AG04450 (cell line): Measurements from ENCODE around the gene IGFALS. TPM values are rescaled to one million over a fixed set of nuclear protein-coding genes. Genes with fewer than 3 reads are reported as not detected.

Source experiments
- CTCF ChIA-PET: fragments of 300-600, 350-600 bp; formaldehyde crosslinking; extraction: SDS; loops from one replicate; lab custom pipeline; 2022; ENCODE audit warnings: antibody characterized with exemption, inconsistent platforms; lab: Charles Lee
- POLR2A ChIA-PET: fragments of 350-600 bp; formaldehyde crosslinking; extraction: SDS; loops from one replicate; lab custom pipeline; 2021; ENCODE audit warnings: antibody characterized with exemption, inconsistent platforms; lab: Yijun Ruan, JAX
- DNase-seq: peaks from one replicate; pipeline ENCODE4 v3.0.0-alpha.2; 2011; ENCODE audit warnings: low read depth, low spot score
- H3K27ac ChIP-seq: one replicate; pipeline ENCODE4 v1.5.1; 2012; ENCODE audit warnings: low read depth, low read length, control low read depth
- H3K27me3 ChIP-seq: one replicate; pipeline ENCODE4 v1.6.0; 2012; ENCODE audit warnings: low read length; ENCODE audit not compliant: control insufficient read depth, insufficient read depth
- H3K4me3 ChIP-seq: 2 replicates; pipeline ENCODE4 v1.5.1; 2011; ENCODE audit warnings: mild to moderate bottlenecking, low read depth, low read length, control low read depth
- H3K9me3 ChIP-seq: 2 replicates; pipeline ENCODE4 v1.5.1; 2012; ENCODE audit warnings: low read length; ENCODE audit not compliant: control insufficient read depth, insufficient read depth
- CTCF ChIP-seq: IDR thresholded peaks from 2 replicates; pipeline ENCODE4 v1.5.1; 2011; ENCODE audit warnings: low read depth, low read length, control low read depth, inconsistent platforms
- polyA plus RNA-seq: library from polyadenylated mRNA; depleted of rRNA; stranded (reverse); fragments of >200 nt; gene quantifications from 2 replicates; pipeline ENCODE4 v1.2.3, GENCODE V29; 2011; rRNA removed

Gene IGFALS
- polyA plus RNA-seq, 1 experiment = not detected

- CTCF ChIA-PET = no interaction called here
- TF ChIP-seq CTCF = no peak
- H3K27me3 ChIP-seq = no peaks in the 10 kb centered on the region
- no peak overlapping the region for H3K4me3 ChIP-seq
- POLR2A ChIA-PET = no interaction called here
- DNase-seq = no peak
- no peak overlapping the region for H3K27ac ChIP-seq
- peaks cover 32% of the 10 kb centered on the region for H3K9me3 ChIP-seq
Measured at GRCh38 chr16:1740781-1741490, 52.6 kb downstream of the IGFALS start.

Other genes starting within 250 kb of the IGFALS start
- gene IFT140, start 181.6 kb downstream of the IGFALS start, polyA plus RNA-seq = 6.4 and 8.3 TPM in 2 replicates
- 7.8 TPM in 2 replicates for gene CRAMP1, start 181.3 kb downstream of the IGFALS start, polyA plus RNA-seq
- 39.2 and 41.2 TPM in 2 replicates for gene JPT2, start 115.4 kb downstream of the IGFALS start, polyA plus RNA-seq
- gene MAPK8IP3, start 87.5 kb downstream of the IGFALS start, polyA plus RNA-seq = 11.8 and 14.7 TPM in 2 replicates
- 15.6 and 25.5 TPM in 2 replicates for gene NME3, start 22.2 kb downstream of the IGFALS start, polyA plus RNA-seq
- gene EME2, start 20.9 kb downstream of the IGFALS start, polyA plus RNA-seq = 2.4 and 3.1 TPM in 2 replicates
- gene MRPS34, start 20.6 kb downstream of the IGFALS start, polyA plus RNA-seq = 55.8 and 62.2 TPM in 2 replicates
- gene SPSB3, start 11.1 kb downstream of the IGFALS start, polyA plus RNA-seq = 11.0 and 13.3 TPM in 2 replicates
- gene NUBP2, start 10.7 kb downstream of the IGFALS start, polyA plus RNA-seq = 20.0 and 29.2 TPM in 2 replicates
- gene HAGH, start 33.1 kb upstream of the IGFALS start, polyA plus RNA-seq = 11.8 and 16.2 TPM in 2 replicates
- 35.2 and 45.4 TPM in 2 replicates for gene FAHD1, start 33.5 kb upstream of the IGFALS start, polyA plus RNA-seq
- 0.04 TPM in 1 of 2 replicates, not detected in the other for gene MEIOB, start 78.5 kb upstream of the IGFALS start, polyA plus RNA-seq
- gene HS3ST6, start 124.7 kb upstream of the IGFALS start, polyA plus RNA-seq = not detected in 2 replicates
- 23.1 and 32.6 TPM in 2 replicates for gene MSRB1, start 149.5 kb upstream of the IGFALS start, polyA plus RNA-seq
- gene RPL3L, start 161.0 kb upstream of the IGFALS start, polyA plus RNA-seq = not detected in 2 replicates
- gene NDUFB10, start 165.8 kb upstream of the IGFALS start, polyA plus RNA-seq = 126 and 163 TPM in 2 replicates
- 2,494 and 4,570 TPM in 2 replicates for gene RPS2, start 171.1 kb upstream of the IGFALS start, polyA plus RNA-seq
- not detected in 2 replicates for gene RNF151, start 173.2 kb upstream of the IGFALS start, polyA plus RNA-seq
- gene TBL3, start 178.3 kb upstream of the IGFALS start, polyA plus RNA-seq = 13.7 and 24.8 TPM in 2 replicates
- gene NOXO1, start 187.8 kb upstream of the IGFALS start, polyA plus RNA-seq = not detected in 2 replicates
- 15.8 and 19.5 TPM in 2 replicates for gene GFER, start 190.5 kb upstream of the IGFALS start, polyA plus RNA-seq
- gene SYNGR3, start 196.3 kb upstream of the IGFALS start, polyA plus RNA-seq = 1.8 and 2.3 TPM in 2 replicates
- 8.2 and 10.7 TPM in 2 replicates for gene ZNF598, start 216.1 kb upstream of the IGFALS start, polyA plus RNA-seq
- 0.66 and 0.94 TPM in 2 replicates for gene NPW, start 226.1 kb upstream of the IGFALS start, polyA plus RNA-seq
- 16.7 and 23.5 TPM in 2 replicates for gene NHERF2, start 233.2 kb upstream of the IGFALS start, polyA plus RNA-seq